ENCODE data around the gene C1QB. TPM values are rescaled to one million over a fixed set of nuclear protein-coding genes. Genes with fewer than 3 reads are reported as not detected.
"Not testable (repeated sequence)": the region's sequence is repeated elsewhere in the genome, so short reads cannot be mapped to it uniquely, and the experiment has no call there.

C1QB gene
- total RNA-seq, 1 donor from 2014 or later, result not detected

DNA sequence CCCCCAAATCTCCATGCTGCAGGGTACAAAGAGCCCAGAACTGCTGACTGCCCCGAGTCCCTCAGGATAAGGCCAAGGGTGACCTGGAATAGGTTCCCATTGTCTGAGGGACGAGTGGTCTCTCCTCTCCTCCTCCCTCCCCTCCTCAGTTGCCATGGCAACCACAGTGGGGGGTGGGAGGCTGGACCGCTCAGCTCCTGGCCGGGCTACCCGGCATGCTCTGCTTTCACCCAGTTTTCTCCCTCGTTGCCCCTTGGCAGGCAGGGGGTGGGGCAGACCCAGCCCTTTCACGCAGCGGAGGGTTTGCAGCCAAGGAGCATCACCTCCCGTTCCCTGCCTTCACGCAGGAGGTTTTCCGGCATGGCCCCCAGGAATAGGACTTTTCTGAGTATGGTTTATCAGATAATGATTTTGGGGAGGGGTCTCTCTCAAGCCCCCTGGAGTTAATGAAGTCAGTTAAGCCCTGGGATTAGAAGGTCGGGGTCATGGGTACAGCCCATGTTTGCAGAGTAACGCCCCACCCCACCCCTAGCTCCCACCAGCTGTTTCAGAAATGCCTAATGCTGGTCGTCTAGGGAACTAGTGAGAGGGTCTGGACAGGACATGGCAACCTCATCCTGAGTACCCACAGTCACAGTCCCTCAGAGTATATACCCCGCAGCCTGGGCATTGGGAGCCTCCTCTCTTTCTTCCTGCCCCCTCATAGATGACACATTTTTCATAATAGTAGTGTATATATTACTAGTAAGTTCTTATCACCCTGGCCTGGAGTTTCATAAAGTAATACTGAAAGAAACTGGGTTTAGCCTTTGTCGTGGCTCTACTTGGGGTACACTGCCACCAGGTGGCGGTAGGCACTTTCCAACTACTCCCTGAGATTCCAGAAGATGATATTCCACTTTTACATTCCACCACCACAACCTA lies 20.7 kb downstream of the C1QB start:
- peaks cover 35% of the 10 kb centered on the region for H3K27me3 Mint-ChIP-seq
- H3K27ac Mint-ChIP-seq, result no peak overlapping the region
- H3K9me3 Mint-ChIP-seq, result no peaks in the 10 kb centered on the region
- intact Hi-C loops (cut with micrococcal nuclease), result no loop called here
- ChIA-PET CTCF (no interaction called here), POLR2A (no interaction called here)
- no peak overlapping the region for H3K4me3 Mint-ChIP-seq
- no peaks in the 10 kb centered on the region for H3K36me3 Mint-ChIP-seq (ENCODE audit: low read depth)
- TF ChIP-seq, protein P1, sequence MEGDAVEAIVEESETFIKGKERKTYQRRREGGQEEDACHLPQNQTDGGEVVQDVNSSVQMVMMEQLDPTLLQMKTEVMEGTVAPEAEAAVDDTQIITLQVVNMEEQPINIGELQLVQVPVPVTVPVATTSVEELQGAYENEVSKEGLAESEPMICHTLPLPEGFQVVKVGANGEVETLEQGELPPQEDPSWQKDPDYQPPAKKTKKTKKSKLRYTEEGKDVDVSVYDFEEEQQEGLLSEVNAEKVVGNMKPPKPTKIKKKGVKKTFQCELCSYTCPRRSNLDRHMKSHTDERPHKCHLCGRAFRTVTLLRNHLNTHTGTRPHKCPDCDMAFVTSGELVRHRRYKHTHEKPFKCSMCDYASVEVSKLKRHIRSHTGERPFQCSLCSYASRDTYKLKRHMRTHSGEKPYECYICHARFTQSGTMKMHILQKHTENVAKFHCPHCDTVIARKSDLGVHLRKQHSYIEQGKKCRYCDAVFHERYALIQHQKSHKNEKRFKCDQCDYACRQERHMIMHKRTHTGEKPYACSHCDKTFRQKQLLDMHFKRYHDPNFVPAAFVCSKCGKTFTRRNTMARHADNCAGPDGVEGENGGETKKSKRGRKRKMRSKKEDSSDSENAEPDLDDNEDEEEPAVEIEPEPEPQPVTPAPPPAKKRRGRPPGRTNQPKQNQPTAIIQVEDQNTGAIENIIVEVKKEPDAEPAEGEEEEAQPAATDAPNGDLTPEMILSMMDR (IDR thresholded peaks at IDR 0.05), result no peak
- DNase-seq, result no peak
- H3K4me1 Mint-ChIP-seq, result no peaks in the 10 kb centered on the region
- no peak for ATAC-seq (ENCODE audit: low read depth)

DNA sequence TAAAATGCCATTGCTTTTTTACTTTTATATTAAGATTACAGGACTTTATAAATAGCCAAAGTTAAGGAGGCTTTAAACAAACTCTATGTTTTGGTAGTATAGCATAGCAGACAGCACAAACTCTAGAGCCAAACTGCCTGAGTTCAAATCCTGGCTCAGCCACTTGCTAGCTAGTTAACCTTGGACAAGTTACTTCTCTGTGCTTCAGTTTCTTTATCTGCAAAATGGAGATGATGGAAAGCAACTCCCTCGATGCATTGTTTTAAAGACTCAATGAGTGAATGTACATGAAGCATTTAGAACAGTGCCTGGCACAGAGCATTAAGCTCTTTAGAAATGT lies 21.3 kb downstream of the C1QB start:
- no peaks in the 10 kb centered on the region for H3K36me3 Mint-ChIP-seq (ENCODE audit: low read depth)
- H3K4me1 Mint-ChIP-seq, result no peaks in the 10 kb centered on the region
- no peak overlapping the region for H3K27ac Mint-ChIP-seq
- no peak for DNase-seq
- no peak overlapping the region for H3K4me3 Mint-ChIP-seq
- POLR2A ChIA-PET, result no interaction called here
- CTCF ChIA-PET, result no interaction called here
- intact Hi-C loops (cut with micrococcal nuclease), result no loop called here
- peaks cover 35% of the 10 kb centered on the region for H3K27me3 Mint-ChIP-seq
- TF ChIP-seq, protein P1 (IDR thresholded peaks at IDR 0.05), result no peak
- ATAC-seq (ENCODE audit: low read depth), result no peak
- no peaks in the 10 kb centered on the region for H3K9me3 Mint-ChIP-seq

DNA sequence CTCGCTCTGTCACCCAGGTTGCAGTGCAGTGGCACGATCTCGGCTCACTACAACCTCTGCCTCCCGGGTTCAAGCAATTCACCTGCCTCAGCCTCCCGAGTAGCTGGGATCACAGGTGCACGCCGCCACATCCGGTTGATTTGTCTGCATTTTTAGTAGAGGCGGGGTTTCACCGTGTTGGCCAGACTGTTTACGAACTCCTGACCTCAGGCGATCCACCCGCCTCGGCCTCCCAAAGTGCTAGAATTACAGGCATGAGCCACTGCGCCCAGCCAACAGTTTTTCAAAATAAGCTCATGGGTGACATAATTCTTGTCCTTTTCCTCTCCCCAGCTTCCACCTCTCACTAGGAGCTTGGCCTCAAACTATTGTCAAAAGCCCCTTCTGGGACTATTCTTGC lies 23.1 kb downstream of the C1QB start:
- H3K4me1 Mint-ChIP-seq; intact Hi-C loops (cut with micrococcal nuclease); H3K27ac Mint-ChIP-seq; H3K36me3 Mint-ChIP-seq (ENCODE audit: low read depth); H3K4me3 Mint-ChIP-seq; DNase-seq; H3K9me3 Mint-ChIP-seq; POLR2A ChIA-PET; ATAC-seq (ENCODE audit: low read depth): not testable (repeated sequence)
- CTCF ChIA-PET, result interaction anchor here (0.6 kb wide), 1 partner anchor 558 kb away, joined by 5 read pairs; no protein-coding TSS in a partner anchor
- H3K27me3 Mint-ChIP-seq, result peaks cover 28% of the 10 kb centered on the region

DNA sequence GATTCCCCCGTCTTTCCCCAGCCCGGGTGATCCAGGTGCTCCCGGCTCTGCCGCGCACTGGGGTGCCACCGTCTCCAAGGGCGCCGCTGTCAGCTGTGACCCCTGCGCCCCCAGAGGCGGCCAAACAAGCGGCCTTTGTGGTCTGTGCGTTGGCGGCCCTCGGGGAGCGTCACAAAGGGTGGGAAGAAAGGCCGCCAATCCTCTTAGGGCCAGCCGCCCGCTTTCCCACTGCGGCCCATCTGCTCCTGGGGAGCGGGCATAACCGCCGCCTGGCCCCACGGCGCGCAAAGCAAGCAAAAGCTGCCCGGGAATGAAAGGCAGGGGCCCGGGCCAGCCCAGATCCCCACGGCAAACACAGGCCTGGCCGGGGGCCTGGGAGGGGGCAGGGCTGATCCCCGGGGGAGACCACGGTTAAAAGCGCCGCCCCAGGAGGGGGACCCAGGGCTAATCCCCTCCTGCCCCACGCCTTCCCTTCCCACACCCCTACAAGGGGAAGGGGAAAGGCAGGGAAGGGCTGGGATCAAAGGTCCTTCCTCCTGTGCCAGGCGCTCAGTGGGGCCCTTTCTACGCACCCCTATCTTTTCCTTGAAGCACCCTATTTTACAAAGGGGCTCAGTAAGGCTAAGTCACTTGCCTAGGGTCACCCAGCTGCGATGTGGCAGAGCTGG lies 24.0 kb downstream of the C1QB start:
- H3K4me1 Mint-ChIP-seq, result no peaks in the 10 kb centered on the region
- ATAC-seq (ENCODE audit: low read depth), result no peak
- intact Hi-C loops (cut with micrococcal nuclease), result no loop called here
- no peak overlapping the region for H3K27ac Mint-ChIP-seq
- H3K36me3 Mint-ChIP-seq (ENCODE audit: low read depth), result no peaks in the 10 kb centered on the region
- no peak overlapping the region for H3K4me3 Mint-ChIP-seq
- DNase-seq, result no peak
- POLR2A ChIA-PET, result no interaction called here
- CTCF ChIA-PET, result no interaction called here
- H3K27me3 Mint-ChIP-seq, result peaks cover 23% of the 10 kb centered on the region
- TF ChIP-seq, protein P1 (IDR thresholded peaks at IDR 0.05), result no peak
- no peaks in the 10 kb centered on the region for H3K9me3 Mint-ChIP-seq

DNA sequence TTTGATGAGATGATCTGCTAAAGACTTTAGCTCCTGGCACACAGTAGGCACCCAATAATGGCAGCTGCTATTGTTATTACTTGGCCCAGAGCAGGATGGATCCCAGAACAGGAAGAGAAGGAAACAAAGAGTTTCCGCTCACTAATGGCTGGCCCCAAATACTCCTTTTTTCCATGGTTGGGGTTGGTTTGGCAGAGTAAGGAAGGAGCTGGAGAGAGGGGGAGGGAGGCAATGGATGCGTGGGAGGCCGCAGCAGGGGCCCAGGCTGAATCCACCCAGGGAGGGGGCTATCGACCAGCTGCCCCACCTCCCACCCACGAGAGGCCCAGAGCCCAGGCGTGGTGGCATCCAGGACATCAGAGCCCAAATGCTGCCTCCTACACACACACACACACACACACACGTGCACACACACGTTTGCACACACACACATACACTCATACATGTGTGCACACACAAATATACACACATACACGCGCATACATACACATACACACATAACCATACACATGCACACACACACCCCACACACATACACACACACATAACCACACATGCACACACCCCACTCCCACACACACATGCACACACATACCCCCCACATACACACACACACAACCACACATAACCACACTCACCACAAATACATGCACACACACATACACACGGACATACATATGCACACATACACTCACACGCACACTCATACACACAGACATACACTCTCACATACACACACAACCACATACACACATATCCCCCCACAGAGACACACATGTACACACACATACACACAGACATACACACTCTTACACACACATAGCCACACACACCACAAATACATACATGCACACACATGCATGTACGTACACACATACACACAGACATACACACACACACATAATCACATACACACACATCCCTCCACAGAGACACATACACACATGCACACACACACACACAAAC lies 25.2 kb downstream of the C1QB start:
- Mint-ChIP-seq H3K27me3 (peaks cover 16% of the 10 kb centered on the region), H3K36me3 (ENCODE audit: low read depth) (no peaks in the 10 kb centered on the region), H3K9me3 (no peaks in the 10 kb centered on the region), H3K4me1 (no peaks in the 10 kb centered on the region), H3K27ac (no peak overlapping the region), H3K4me3 (no peak overlapping the region)
- CTCF ChIA-PET, result no interaction called here
- TF ChIP-seq, protein P1 (IDR thresholded peaks at IDR 0.05), result no peak
- ATAC-seq (ENCODE audit: low read depth) (no peak), DNase-seq (no peak)
- POLR2A ChIA-PET, result no interaction called here
- intact Hi-C loops (cut with micrococcal nuclease), result no loop called here
